ENCODE data around the gene GPR146.

DNA sequence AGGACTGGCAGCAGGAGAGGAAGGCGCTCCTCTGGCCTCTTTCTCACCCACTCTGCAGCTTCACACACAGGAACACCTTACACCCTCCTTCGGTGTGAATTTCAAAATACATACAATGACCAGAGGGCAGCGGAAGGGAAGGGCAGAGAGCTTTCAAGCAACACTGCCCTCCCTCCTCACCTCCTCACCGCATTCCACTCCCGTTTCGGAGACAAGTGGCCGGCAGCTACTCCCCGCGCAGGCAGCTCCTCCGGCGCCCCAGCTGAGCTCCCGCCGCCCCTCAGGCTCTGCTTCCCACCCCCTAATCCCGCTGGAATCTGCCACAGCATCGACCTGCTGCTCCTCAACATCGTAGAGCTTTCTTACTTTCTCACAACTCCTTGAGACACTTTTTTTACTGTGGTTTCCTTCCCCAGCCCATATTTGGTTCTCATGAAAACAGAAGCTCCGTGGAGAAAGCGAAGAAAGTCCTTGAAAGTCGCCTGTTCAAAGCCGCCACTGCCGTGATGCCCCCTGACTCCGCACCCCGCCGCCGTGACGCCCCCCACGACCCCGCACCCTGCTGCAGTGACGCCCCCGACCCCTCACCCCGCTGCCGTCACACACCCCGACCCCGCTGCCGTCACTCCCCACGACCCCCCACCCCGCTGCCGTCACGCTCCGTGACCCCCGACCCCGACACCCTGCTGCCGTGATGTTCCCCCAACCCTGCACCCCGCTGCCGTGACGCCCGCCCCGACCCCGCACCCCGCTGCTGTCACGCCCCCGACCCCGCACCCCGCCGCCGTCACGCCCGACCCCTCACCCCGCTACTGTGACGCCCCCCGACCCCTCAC, 29.0 kb downstream of the GPR146 start:
- no peak for TF ChIP-seq EZH2 (IDR thresholded peaks at IDR 0.05; ENCODE audit: insufficient read depth, poor library complexity, severe bottlenecking)
- no peak for TF ChIP-seq EZH2phosphoT487 (IDR thresholded peaks at IDR 0.05; ENCODE audit: insufficient read depth, low read depth)

Data from GM23248 (cell line).